NCI-H2196 treated with DMSO at 0.1 percent for 48 hours (cell line): ENCODE data around the gene KRTAP10-1.

Experiments
- DNase-seq: peaks from one replicate; lab custom pipeline; 2025; ENCODE audit not compliant: unreplicated experiment; lab: John Stamatoyannopoulos, UW

KRTAP10-1 gene

DNA sequence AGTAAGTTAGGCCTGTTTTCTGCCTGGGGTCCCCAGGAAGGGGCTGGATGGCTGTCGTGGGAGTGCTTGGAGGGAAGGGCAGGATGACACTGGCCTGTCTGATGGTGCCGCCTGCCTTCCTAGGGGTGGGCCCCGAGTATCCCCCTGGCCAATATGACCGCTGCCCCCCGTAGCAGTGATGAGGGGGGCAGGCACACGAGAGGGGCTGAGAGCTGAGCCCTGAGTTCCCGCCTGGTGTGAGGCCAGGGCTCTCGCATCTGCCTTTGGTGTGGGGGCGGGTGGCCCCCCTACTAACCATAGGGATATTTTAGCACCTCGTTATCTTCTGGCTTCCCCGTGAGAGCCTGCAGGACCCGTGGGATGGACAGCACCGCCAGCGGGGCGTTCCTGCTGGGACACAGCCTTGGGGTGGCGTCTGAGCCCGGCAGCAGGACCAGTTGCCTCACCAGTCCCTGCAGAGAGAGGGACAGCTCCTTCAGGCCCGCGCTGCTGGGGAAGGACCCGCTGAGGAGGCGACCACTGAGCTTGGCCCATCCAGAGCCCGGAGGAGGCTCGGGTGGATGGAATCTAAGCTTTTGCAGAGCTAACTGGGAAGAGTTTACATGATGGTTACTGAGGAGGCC lies 10.4 kb downstream of the KRTAP10-1 start:
- no peak for DNase-seq

DNA sequence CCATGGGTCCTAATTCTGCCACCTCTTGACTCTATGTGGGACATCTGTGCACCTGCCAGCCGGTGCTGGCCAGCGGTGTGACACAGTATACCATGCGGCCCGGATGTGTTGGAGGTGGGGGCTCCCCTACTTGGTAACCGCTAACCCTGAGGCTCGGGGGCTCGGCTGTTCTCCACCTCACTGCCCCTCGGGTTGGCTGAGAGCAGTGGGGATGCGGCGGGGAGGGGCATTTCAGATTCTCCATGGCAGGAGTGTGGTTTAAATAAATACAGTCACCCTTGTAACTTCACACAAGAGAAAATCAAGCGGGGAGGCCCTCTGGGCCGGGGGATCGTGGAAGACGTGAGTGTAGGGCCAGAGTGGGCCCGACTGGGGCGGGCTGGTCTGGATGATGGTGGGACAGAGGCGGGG lies 11.0 kb downstream of the KRTAP10-1 start:
- no peak for DNase-seq

- DNase-seq: no peak
Observed at GRCh38 chr21:44528634-44528995, 11.4 kb downstream of the KRTAP10-1 start.

DNA sequence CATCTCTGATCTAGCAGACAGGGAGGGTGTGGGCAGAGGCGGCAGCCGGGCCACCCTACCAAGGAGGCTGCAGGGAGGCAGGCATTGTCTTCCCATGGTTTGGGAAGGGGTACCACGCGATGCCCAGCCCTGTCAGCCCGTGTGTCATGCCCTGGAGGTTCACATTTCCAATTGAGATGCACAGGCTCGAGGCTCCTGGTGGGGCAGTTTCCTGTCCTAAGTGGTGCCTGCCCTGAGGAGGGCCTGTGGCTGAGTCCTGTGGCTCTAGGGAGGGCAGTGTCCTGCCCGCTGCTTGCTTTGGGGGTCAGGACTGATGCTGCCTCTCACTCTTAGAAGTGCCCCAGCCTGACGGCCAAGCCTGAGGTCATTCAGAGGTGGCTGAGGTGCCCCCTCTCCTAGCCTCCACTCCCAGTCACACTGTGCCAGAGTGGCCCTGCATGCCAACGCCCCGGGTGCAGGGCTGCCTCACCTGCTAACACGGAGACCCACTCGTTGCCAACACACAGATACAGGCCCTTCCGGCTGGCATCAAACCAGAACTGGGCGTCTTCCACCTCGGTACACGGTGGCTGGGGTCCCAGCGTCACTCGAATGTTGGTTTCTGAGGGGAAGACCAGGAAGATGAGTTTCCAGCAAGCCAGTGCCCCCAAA lies 11.9 kb downstream of the KRTAP10-1 start:
- DNase-seq: no peak

DNA sequence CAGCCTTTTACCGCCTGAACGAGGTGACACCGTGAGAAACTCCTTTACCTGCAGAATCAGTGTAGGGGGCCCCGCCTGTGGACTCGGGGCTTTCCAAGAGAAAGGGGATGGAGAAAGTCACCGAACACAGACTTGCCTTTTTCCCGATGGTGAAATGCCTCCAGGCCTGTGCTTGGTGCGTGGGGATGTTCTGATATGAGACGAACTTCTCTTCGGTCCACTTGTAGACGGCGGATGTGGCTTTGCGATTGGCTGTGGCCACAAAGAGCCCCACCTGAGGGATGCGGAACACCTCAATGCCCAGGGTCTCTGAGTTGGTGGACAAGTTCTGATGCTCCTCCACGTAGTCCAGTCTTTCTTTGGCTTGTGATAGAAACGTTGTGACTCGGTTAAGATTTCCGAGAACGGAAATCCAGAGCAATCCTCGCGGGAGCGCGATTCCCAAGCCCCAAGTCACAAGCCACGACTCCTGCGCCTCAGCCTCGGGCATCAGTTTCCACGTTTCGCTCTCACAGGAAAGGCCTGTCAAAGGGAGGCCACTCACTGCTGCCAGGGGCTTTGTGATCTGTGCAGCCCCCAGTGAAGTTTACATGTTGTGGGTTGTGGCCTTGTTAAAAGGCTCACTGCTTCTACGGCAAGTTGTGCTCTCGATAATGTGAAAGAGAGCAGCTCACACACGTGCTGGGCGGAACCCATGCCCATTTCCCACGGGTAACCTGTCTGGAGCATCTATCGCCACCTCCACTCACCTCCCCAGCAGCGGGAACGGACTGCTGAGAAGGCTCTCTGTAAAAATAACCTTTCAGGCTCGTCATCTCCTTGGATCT lies 12.6 kb downstream of the KRTAP10-1 start:
- no peak for DNase-seq

DNA sequence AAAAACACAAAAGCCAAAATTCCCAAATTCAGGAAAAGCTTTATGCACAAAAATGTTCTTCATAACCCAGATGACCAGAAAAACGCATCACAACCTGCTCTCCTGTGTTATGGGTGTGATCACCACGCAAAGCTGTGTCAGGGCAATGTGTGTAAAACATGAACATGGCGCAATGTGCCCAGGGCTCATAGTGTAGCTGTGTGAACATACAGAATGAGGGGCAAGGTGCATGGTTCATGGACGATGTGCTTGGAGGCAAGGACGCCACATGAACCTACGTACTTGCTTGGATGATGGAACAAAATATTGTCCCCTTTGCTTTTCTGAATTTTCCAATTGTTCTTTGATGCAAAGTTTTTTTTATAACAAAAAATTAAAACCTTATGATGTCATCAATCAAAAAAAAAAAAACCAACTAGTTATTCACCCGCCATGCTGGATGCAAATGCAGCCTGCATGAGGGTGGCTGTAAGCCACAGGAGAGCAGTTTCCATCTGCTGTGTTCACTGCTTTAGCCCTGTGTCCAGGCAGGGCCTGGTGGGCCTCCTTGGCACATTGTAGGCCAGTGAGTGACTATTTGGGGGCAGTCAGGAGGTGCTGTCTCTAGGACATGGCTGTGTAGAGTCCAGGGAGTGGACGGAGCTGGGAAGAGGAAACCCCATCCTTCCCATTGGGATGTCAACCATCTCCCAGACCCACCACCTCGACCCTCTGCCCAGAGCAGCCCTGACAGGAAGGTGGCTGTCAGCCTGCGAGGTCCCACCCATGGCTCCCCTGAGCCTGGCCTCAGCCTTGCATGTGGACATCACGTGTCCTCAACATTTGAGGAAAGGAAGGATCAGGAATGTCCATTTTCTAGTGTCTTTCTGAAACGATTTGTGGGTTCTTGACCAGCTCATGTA lies 13.6 kb downstream of the KRTAP10-1 start:
- no peak for DNase-seq

GRCh38 chr21:44525391-44526095 lies 14.5 kb downstream of the KRTAP10-1 start:
- no peak for DNase-seq

DNA sequence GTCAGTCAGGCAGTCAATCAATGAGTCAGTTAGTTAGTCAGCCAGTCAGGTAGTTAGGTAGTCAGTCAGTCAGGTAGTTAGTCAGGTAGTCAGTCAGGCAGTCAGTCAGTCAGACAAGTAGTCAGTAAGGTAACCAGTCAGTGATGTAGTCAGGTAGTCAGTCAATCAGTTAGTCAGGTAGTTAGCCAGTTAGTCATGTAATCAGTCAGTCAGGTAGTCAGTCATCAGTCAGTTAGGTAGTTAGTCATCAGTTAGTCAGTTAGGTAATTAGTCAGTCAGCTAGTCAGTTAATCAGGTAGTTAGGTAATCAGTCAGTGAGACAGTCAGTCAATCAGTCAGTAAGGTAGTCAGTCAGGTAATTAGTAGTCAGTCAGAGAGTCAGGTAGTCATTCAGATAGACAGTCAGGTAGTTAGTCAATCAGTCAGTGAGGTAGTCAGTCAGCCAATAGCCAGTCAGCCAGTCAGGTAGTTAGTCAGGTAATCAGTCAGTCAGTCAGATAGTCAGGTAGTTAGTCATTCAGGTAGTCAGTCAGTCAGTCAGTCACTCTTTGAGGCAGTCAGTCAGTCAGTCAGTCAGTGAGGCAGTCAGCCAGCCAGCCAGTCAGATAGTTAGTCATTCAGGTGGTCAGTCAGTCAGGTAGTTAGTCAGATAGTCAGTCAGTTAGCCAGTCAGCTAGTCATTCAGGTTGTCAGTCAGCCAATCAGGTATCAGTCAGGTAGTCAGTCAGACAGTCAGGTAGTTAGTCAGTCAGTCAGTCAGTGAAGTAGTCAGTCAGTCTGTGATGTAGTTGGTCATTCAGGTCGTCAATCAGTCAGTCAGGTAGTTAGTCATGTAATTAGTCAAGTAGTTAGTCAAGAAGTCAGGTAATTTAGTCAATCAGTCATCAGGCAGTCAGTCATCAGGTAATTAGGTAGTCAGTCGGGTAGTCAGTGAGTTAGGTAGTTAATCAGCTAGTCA lies 15.3 kb downstream of the KRTAP10-1 start:
- DNase-seq: no peak

- DNase-seq: no peak
Observed at GRCh38 chr21:44523567-44524413, 16.2 kb downstream of the KRTAP10-1 start.

- no peak for DNase-seq
Observed at GRCh38 chr21:44522753-44523204, 17.2 kb downstream of the KRTAP10-1 start.

- no peak for DNase-seq
Observed at GRCh38 chr21:44521928-44522752, 17.9 kb downstream of the KRTAP10-1 start.

GRCh38 chr21:44521301-44521927 lies 18.6 kb downstream of the KRTAP10-1 start:
- DNase-seq: no peak

GRCh38 chr21:44520326-44521300 lies 19.4 kb downstream of the KRTAP10-1 start:
- DNase-seq: no peak

DNA sequence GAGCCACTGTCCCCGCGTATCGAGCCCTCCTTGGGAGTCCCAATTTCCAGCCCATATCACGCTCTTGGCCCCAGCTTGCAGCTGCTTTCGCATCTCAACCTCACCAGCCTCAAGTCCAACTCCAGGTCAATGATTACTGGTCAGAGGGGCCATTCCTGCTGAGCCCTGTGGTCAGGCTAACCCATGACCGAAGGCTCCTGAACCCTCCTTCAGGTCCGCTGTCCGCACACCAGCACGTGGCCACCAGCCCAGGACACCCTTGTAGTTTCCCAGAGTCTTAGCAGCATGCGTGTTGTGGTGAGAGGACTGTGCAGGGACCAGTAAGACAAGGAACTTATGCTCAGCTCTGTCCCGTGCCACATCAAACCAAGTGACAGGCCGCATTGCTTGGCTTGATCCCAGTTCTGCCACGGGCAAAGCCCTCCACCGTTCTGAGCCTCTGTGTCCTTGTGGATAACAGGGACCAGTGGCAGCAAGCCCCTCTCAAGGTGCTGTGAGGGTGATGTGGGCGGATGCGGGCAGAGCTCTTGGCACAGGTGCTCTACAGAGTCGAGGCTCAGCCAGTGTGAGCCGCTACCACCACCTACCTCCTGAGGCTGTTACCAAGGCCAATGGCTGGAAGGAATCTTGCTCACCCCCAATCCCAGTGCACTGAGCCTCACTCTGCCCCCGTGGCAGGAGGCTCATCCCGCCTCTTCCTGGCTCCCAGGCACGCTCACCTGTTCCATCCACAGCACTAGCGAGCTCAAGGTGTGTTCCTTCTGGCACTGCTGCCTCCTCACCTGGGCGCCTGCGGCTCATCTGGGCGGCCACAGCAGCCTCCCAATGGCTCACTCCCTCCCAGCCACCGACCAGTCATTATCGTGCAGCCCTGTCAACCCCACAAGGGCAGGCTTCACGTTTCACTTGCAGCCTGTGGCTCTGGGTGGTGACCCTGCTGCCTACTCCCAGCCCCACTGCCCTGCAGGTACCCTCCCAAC lies 20.4 kb downstream of the KRTAP10-1 start:
- no peak for DNase-seq

DNA sequence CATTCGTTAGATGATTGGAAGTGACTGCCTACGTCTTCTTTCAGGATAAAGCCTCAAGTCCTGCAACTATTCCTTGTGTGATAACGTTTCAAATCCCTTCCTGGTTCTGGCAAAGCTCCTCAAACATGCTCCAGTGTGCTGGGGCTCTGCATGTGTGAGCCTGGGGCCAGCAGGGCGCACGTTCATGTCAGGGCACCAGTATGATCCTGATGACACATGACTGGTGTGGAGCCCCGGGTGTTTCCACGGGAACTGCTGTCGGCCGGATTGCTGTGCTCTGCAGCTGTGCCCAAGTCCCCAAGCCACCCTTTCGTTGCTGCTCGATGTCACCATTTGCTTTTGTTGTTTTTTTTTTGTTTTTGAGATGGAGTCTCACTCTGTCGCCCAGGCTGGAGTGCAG lies 21.3 kb downstream of the KRTAP10-1 start:
- DNase-seq: no peak
